ENCODE measurements around the gene ZNF264. TPM values are rescaled to one million over a fixed set of nuclear protein-coding genes. Genes with fewer than 3 reads are reported as not detected.
"Not testable (repeated sequence)": the region's sequence is repeated elsewhere in the genome, so short reads cannot be mapped to it uniquely, and the experiment has no call there.

The ZNF264 gene
- total RNA-seq, 1 donor from 2014 or later = 25.5 TPM

GRCh38 chr19:57245959-57246358 is 54.7 kb downstream of the ZNF264 start:
- H3K4me1 ChIP-seq (ENCODE audit: insufficient read depth, low read length) = peaks cover 11% of the 10 kb centered on the region
- DNase-seq (ENCODE audit: low read depth) (no peak), FAIRE-seq (no peak)
- no peak overlapping the region for H3K27ac Mint-ChIP-seq (ENCODE audit: unreplicated experiment)
- H3K9ac ChIP-seq (ENCODE audit: low read length) = no peak overlapping the region
- H3K9me3 ChIP-seq (ENCODE audit: insufficient read depth, low read depth, low read length) = no peaks in the 10 kb centered on the region
- peaks cover 72% of the 10 kb centered on the region for H3K79me2 ChIP-seq (ENCODE audit: insufficient read depth, low read length)
- peaks cover 17% of the 10 kb centered on the region for H3K4me1 Mint-ChIP-seq (ENCODE audit: low read depth, unreplicated experiment)
- H3K4me2 ChIP-seq (ENCODE audit: low read length) = no peak overlapping the region
- peaks cover 24% of the 10 kb centered on the region for H4K20me1 ChIP-seq (ENCODE audit: insufficient read depth, low read length)
- no peak overlapping the region for H2AFZ ChIP-seq (ENCODE audit: low read depth, low read length)
- no peaks in the 10 kb centered on the region for H3K27me3 Mint-ChIP-seq (ENCODE audit: low read depth, unreplicated experiment)
- H3K27me3 ChIP-seq (ENCODE audit: insufficient read depth, low read length) = no peaks in the 10 kb centered on the region
- peaks cover 31% of the 10 kb centered on the region for H3K36me3 ChIP-seq (ENCODE audit: insufficient read depth, low read length)
- peaks cover 5% of the 10 kb centered on the region for H3K9me3 Mint-ChIP-seq (ENCODE audit: unreplicated experiment)
- TF ChIP-seq CTCF (IDR thresholded peaks at IDR 0.05; ENCODE audit: insufficient read depth, low read depth, low read length) = no peak
- no peak for TF ChIP-seq EZH2 (IDR thresholded peaks at IDR 0.05; ENCODE audit: insufficient read depth, low read length)
- no peak overlapping the region for H3K4me3 Mint-ChIP-seq (ENCODE audit: unreplicated experiment)
- no peak overlapping the region for H3K4me3 ChIP-seq (ENCODE audit: insufficient read depth, low read depth, low read length)
- no peak overlapping the region for H3K27ac ChIP-seq (ENCODE audit: low read depth, low read length)
- peaks cover 28% of the 10 kb centered on the region for H3K36me3 Mint-ChIP-seq (ENCODE audit: low read depth, unreplicated experiment)

DNA sequence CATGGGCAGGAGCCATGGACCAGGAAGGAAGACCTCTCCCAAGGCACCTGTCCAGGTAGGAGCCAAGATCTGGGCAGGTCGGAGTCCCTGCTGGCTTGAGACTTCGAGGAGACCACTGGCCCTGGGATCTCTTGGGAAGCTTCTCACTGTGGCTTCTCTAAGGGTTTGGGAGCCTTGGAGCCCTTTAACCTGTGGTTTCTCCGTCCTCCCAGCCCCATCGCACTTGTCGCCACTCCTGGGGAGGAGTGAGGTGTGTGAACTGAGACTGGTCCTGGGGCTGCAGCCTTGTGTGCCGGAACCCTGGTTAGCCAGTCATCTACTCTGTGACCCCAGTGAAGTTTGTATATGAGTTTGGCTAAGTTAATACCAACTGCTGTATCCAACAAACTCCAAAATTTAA is 57.3 kb downstream of the ZNF264 start:
- H3K36me3 Mint-ChIP-seq (ENCODE audit: low read depth, unreplicated experiment) = peaks cover 44% of the 10 kb centered on the region
- TF ChIP-seq CTCF (IDR thresholded peaks at IDR 0.05; ENCODE audit: insufficient read depth, low read depth, low read length) (no peak), EZH2 (IDR thresholded peaks at IDR 0.05; ENCODE audit: insufficient read depth, low read length) (no peak)
- no peaks in the 10 kb centered on the region for H3K27me3 ChIP-seq (ENCODE audit: insufficient read depth, low read length)

GRCh38 chr19:57249329-57249728 is 58.0 kb downstream of the ZNF264 start:
- no peak overlapping the region for H3K4me3 Mint-ChIP-seq (ENCODE audit: unreplicated experiment)
- FAIRE-seq = no peak
- H3K27me3 Mint-ChIP-seq (ENCODE audit: low read depth, unreplicated experiment) = no peaks in the 10 kb centered on the region
- peaks cover 7% of the 10 kb centered on the region for H3K4me1 Mint-ChIP-seq (ENCODE audit: low read depth, unreplicated experiment)
- Histone ChIP-seq H2AFZ (ENCODE audit: low read depth, low read length) (no peak overlapping the region), H4K20me1 (ENCODE audit: insufficient read depth, low read length) (peaks cover 8% of the 10 kb centered on the region), H3K36me3 (ENCODE audit: insufficient read depth, low read length) (peaks cover 47% of the 10 kb centered on the region), H3K27me3 (ENCODE audit: insufficient read depth, low read length) (no peaks in the 10 kb centered on the region), H3K4me2 (ENCODE audit: low read length) (no peak overlapping the region), H3K9ac (ENCODE audit: low read length) (no peak overlapping the region), H3K27ac (ENCODE audit: low read depth, low read length) (no peak overlapping the region), H3K4me3 (ENCODE audit: insufficient read depth, low read depth, low read length) (no peak overlapping the region), H3K79me2 (ENCODE audit: insufficient read depth, low read length) (peaks cover 41% of the 10 kb centered on the region), H3K4me1 (ENCODE audit: insufficient read depth, low read length) (no peaks in the 10 kb centered on the region), H3K9me3 (ENCODE audit: insufficient read depth, low read depth, low read length) (peaks cover 13% of the 10 kb centered on the region)
- DNase-seq (ENCODE audit: low read depth) = no peak
- no peak for TF ChIP-seq CTCF (IDR thresholded peaks at IDR 0.05; ENCODE audit: insufficient read depth, low read depth, low read length)
- no peak for TF ChIP-seq EZH2 (IDR thresholded peaks at IDR 0.05; ENCODE audit: insufficient read depth, low read length)
- H3K9me3 Mint-ChIP-seq (ENCODE audit: unreplicated experiment) = peaks cover 7% of the 10 kb centered on the region
- H3K27ac Mint-ChIP-seq (ENCODE audit: unreplicated experiment) = no peak overlapping the region
- peaks cover 48% of the 10 kb centered on the region for H3K36me3 Mint-ChIP-seq (ENCODE audit: low read depth, unreplicated experiment)

More for the DNA sequence above, 57.3 kb downstream of the ZNF264 start:
- Mint-ChIP-seq H3K27me3 (ENCODE audit: low read depth, unreplicated experiment) (no peaks in the 10 kb centered on the region), H3K4me1 (ENCODE audit: low read depth, unreplicated experiment) (peaks cover 3% of the 10 kb centered on the region), H3K4me3 (ENCODE audit: unreplicated experiment) (no peak overlapping the region), H3K9me3 (ENCODE audit: unreplicated experiment) (peaks cover 4% of the 10 kb centered on the region), H3K27ac (ENCODE audit: unreplicated experiment) (no peak overlapping the region)
- DNase-seq (ENCODE audit: low read depth) = no peak
- no peak overlapping the region for H3K9ac ChIP-seq (ENCODE audit: low read length)
- peaks cover 45% of the 10 kb centered on the region for H3K79me2 ChIP-seq (ENCODE audit: insufficient read depth, low read length)
- no peak overlapping the region for H2AFZ ChIP-seq (ENCODE audit: low read depth, low read length)
- H3K27ac ChIP-seq (ENCODE audit: low read depth, low read length) = no peak overlapping the region
- no peak for FAIRE-seq
- no peak overlapping the region for H3K4me2 ChIP-seq (ENCODE audit: low read length)
- H3K36me3 ChIP-seq (ENCODE audit: insufficient read depth, low read length) = peaks cover 41% of the 10 kb centered on the region
- H3K9me3 ChIP-seq (ENCODE audit: insufficient read depth, low read depth, low read length) = peaks cover 7% of the 10 kb centered on the region
- peaks cover 11% of the 10 kb centered on the region for H4K20me1 ChIP-seq (ENCODE audit: insufficient read depth, low read length)
- no peaks in the 10 kb centered on the region for H3K4me1 ChIP-seq (ENCODE audit: insufficient read depth, low read length)
- H3K4me3 ChIP-seq (ENCODE audit: insufficient read depth, low read depth, low read length) = no peak overlapping the region

DNA sequence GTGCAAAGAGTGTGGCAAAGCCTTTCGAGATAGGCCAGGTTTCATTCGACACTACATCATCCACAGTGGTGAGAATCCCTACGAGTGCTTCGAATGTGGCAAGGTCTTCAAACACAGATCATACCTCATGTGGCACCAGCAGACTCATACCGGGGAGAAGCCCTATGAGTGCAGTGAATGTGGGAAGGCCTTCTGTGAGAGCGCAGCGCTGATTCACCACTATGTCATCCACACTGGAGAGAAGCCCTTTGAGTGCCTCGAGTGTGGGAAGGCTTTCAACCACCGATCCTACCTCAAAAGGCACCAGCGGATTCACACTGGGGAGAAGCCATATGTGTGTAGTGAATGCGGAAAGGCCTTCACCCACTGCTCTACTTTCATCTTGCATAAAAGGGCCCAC is 62.5 kb downstream of the ZNF264 start:
- Histone ChIP-seq H3K79me2 (ENCODE audit: insufficient read depth, low read length) (peaks cover 38% of the 10 kb centered on the region), H3K9me3 (ENCODE audit: insufficient read depth, low read depth, low read length) (peaks cover 16% of the 10 kb centered on the region), H3K36me3 (ENCODE audit: insufficient read depth, low read length) (peaks cover 38% of the 10 kb centered on the region)
- H3K4me3 ChIP-seq (ENCODE audit: insufficient read depth, low read depth, low read length); H3K27me3 ChIP-seq (ENCODE audit: insufficient read depth, low read length); H3K27ac ChIP-seq (ENCODE audit: low read depth, low read length); H4K20me1 ChIP-seq (ENCODE audit: insufficient read depth, low read length); FAIRE-seq; H3K4me3 Mint-ChIP-seq (ENCODE audit: unreplicated experiment); DNase-seq (ENCODE audit: low read depth); H3K27me3 Mint-ChIP-seq (ENCODE audit: low read depth, unreplicated experiment); H3K4me1 Mint-ChIP-seq (ENCODE audit: low read depth, unreplicated experiment); H2AFZ ChIP-seq (ENCODE audit: low read depth, low read length); H3K4me1 ChIP-seq (ENCODE audit: insufficient read depth, low read length); H3K4me2 ChIP-seq (ENCODE audit: low read length); H3K9me3 Mint-ChIP-seq (ENCODE audit: unreplicated experiment); H3K9ac ChIP-seq (ENCODE audit: low read length): not testable (repeated sequence)
- peaks cover 44% of the 10 kb centered on the region for H3K36me3 Mint-ChIP-seq (ENCODE audit: low read depth, unreplicated experiment)
- H3K27ac Mint-ChIP-seq (ENCODE audit: unreplicated experiment) = peak overlapping the region; percentile 79
